ENCODE measurements around the gene EYS.

GRCh38 chr6:63783096-63783495 lies 1923.9 kb downstream of the EYS start:
- TF ChIP-seq POLR2A (IDR thresholded peaks at IDR 0.05; ENCODE audit: low read length), result no peak
- TF ChIP-seq MAFK (IDR thresholded peaks at IDR 0.05; ENCODE audit: partially characterized antibody), result no peak
- TF ChIP-seq ZNF302 (CRISPR knock-in tag; IDR thresholded peaks at IDR 0.05), result no peak
- TF ChIP-seq CTCF (IDR thresholded peaks at IDR 0.05), result no peak
- TF ChIP-seq CHD4 (IDR thresholded peaks at IDR 0.05; ENCODE audit: borderline replicate concordance), result no peak
- no peak for TF ChIP-seq POLR2AphosphoS2 (conservative IDR thresholded peaks at IDR 0.05; ENCODE audit: low read length)

Measured in A549 (cell line).